GM06990 (cell line): ENCODE data around the gene CATSPERB.

ENCODE experiments used
- DNase-seq: peaks from one replicate; pipeline ENCODE4 v3.0.0-alpha.2; 2011; ENCODE audit not compliant: insufficient read length; ENCODE audit errors: extremely low read depth
- H3K27me3 ChIP-seq: replicated peaks from 2 replicates; pipeline ENCODE4 v1.6.0; 2011; ENCODE audit warnings: low read length; ENCODE audit not compliant: control insufficient read depth, insufficient read depth
- H3K36me3 ChIP-seq: 2 replicates; pipeline ENCODE4 v1.5.1; 2011; ENCODE audit warnings: low read length; ENCODE audit not compliant: control insufficient read depth, insufficient read depth
- H3K4me3 ChIP-seq: replicated peaks from 2 replicates; pipeline ENCODE4 v1.5.1; 2011; ENCODE audit warnings: low read depth, mild to moderate bottlenecking, control low read depth, low read length
- CTCF ChIP-seq: IDR thresholded peaks from 2 replicates; pipeline ENCODE4 v1.5.1; 2011; ENCODE audit warnings: low read length, control low read depth, mild to moderate bottlenecking, inconsistent platforms; ENCODE audit not compliant: insufficient read depth, poor library complexity, severe bottlenecking

Gene CATSPERB

GRCh38 chr14:91731018-91731417 is 868 bp downstream of the CATSPERB start:
- DNase-seq: no peak
- TF ChIP-seq CTCF: no peak

GRCh38 chr14:91729756-91730155 is 2.1 kb downstream of the CATSPERB start:
- Histone ChIP-seq H3K4me3 (no peak overlapping the region), H3K27me3 (no peaks in the 10 kb centered on the region; the same call in 1 of the 2 replicates), H3K36me3 (no peaks in the 10 kb centered on the region)
- no peak for TF ChIP-seq CTCF
- DNase-seq: no peak

More at GRCh38 chr14:91731018-91731417, 868 bp downstream of the CATSPERB start:
- Histone ChIP-seq H3K27me3 (no peaks in the 10 kb centered on the region; the same call in 1 of the 2 replicates), H3K4me3 (no peak overlapping the region), H3K36me3 (no peaks in the 10 kb centered on the region)

- H3K4me3 ChIP-seq: no peak overlapping the region
- H3K27me3 ChIP-seq: no peaks in the 10 kb centered on the region; the same call in 1 of the 2 replicates
- no peaks in the 10 kb centered on the region for H3K36me3 ChIP-seq
- no peak for DNase-seq
- TF ChIP-seq CTCF: no peak
Measured at GRCh38 chr14:91728616-91729183, 3.2 kb downstream of the CATSPERB start.

GRCh38 chr14:91727121-91727520 is 4.8 kb downstream of the CATSPERB start:
- no peak for TF ChIP-seq CTCF
- DNase-seq: no peak
- H3K36me3 ChIP-seq: no peaks in the 10 kb centered on the region
- no peak overlapping the region for H3K4me3 ChIP-seq
- H3K27me3 ChIP-seq: no peaks in the 10 kb centered on the region; the same call in 1 of the 2 replicates

GRCh38 chr14:91723501-91723900 is 8.4 kb downstream of the CATSPERB start:
- Histone ChIP-seq H3K4me3 (no peak overlapping the region), H3K36me3 (no peaks in the 10 kb centered on the region), H3K27me3 (no peaks in the 10 kb centered on the region; the same call in 1 of the 2 replicates)
- no peak for DNase-seq
- no peak for TF ChIP-seq CTCF

GRCh38 chr14:91722386-91722785 is 9.5 kb downstream of the CATSPERB start:
- TF ChIP-seq CTCF: no peak
- DNase-seq: no peak
- H3K27me3 ChIP-seq: no peaks in the 10 kb centered on the region; the same call in 1 of the 2 replicates
- no peak overlapping the region for H3K4me3 ChIP-seq
- no peaks in the 10 kb centered on the region for H3K36me3 ChIP-seq
